ENCODE measurements around the gene ARHGEF26. TPM values are rescaled to one million over a fixed set of nuclear protein-coding genes. Genes with fewer than 3 reads are reported as not detected.
A peak's percentile ranks its signal among the peaks of the same experiment; 100 is the strongest.

The ARHGEF26 gene
- polyA plus RNA-seq, 4 donors, result 6.5 to 13.6 (median 9.0) TPM

DNA sequence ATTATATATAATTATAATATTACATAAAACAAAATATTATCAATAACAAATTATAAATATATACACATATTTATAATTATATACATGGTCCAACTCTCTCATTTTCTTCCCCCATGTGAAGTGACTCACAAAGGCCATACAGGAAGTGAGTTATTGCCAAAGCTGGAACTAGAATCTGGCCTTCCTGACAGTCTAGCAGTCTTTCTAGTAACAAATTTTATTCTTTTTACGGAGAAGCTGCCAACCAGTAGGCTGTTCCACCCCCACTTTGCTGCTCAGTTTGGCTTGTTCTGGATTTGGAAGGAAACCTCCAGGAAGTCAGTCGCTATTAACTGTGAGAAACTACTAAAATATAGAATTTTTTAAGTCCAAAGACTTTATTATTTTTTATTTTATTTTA, 123.5 kb downstream of the ARHGEF26 start:
- no peak for DNase-seq
- Histone ChIP-seq H3K27ac (ENCODE audit: low read depth in 1 of 3, low read length in 2 of 3) (no peak overlapping the region), H3K36me3 (ENCODE audit: control insufficient read depth in 3 of 3, insufficient read depth in 2 of 3, low read depth in 1 of 3, low read length in 3 of 3) (peaks cover 0 to 3% (median 0%) of the 10 kb centered on the region in 3 donors), H3K27me3 (ENCODE audit: control insufficient read depth in 3 of 3, insufficient read depth in 3 of 3, low read length in 3 of 3) (no peaks in the 10 kb centered on the region), H3K4me3 (ENCODE audit: low read depth in 1 of 3, low read length in 3 of 3) (no peak overlapping the region), H3K4me1 (ENCODE audit: control insufficient read depth in 3 of 3, insufficient read depth in 2 of 3, low read depth in 1 of 3, low read length in 2 of 3) (peaks cover 0 to 2% (median 0%) of the 10 kb centered on the region in 3 donors), H3K9me3 (ENCODE audit: control insufficient read depth in 2 of 2, insufficient read depth in 1 of 2, low read depth in 1 of 2, low read length in 1 of 2) (no peaks in the 10 kb centered on the region)
- no peak for FAIRE-seq
- WGBS, 3 donors, result 73 to 96% (median 92%) methylated on average over 2 of the region's 2 CpGs

DNA sequence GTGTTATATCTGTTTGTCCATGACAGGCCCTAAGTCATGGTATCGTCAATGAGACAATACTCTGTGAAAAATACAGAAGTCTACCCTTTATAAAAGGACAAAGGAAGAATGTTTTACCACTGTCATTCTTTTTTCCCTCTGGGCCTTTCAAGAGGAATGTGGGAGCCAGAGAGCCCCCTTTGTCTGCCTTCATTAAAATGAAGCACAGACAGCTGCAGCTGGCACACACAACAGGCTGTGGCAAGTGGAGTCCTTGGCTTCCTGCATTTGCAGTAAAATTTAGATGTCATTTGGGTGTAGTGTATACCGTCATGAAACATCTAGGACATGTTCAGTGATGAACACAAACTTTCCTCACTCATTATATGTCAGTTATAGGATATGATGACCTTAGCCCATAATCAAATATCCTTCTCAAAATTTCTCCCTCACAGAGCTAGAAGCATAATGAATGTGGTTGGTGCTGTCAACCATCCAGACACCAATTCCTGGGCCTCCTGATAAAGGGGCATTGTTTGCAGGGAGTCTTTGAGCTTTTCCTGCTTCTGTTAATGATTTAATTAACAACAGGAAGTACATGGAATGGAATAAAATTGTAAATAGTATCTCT, 126.7 kb downstream of the ARHGEF26 start:
- H3K4me1 ChIP-seq (ENCODE audit: control insufficient read depth in 3 of 3, insufficient read depth in 2 of 3, low read depth in 1 of 3, low read length in 2 of 3), result peaks cover 0 to 4% (median 4%) of the 10 kb centered on the region in 3 donors
- DNase-seq (peak; percentile 8), FAIRE-seq (no peak)
- H3K4me3 ChIP-seq (ENCODE audit: low read depth in 1 of 3, low read length in 3 of 3), result no peak overlapping the region
- H3K36me3 ChIP-seq (ENCODE audit: control insufficient read depth in 3 of 3, insufficient read depth in 2 of 3, low read depth in 1 of 3, low read length in 3 of 3), result no peaks in the 10 kb centered on the region
- WGBS, 3 donors, result 63 to 90% (median 83%) methylated on average over 2 of the region's 2 CpGs
- H3K27me3 ChIP-seq (ENCODE audit: control insufficient read depth in 3 of 3, insufficient read depth in 3 of 3, low read length in 3 of 3), result no peaks in the 10 kb centered on the region
- H3K9me3 ChIP-seq (ENCODE audit: control insufficient read depth in 2 of 2, insufficient read depth in 1 of 2, low read depth in 1 of 2, low read length in 1 of 2), result no peaks in the 10 kb centered on the region
- H3K27ac ChIP-seq (ENCODE audit: low read depth in 1 of 3, low read length in 2 of 3), result no peak overlapping the region

DNA sequence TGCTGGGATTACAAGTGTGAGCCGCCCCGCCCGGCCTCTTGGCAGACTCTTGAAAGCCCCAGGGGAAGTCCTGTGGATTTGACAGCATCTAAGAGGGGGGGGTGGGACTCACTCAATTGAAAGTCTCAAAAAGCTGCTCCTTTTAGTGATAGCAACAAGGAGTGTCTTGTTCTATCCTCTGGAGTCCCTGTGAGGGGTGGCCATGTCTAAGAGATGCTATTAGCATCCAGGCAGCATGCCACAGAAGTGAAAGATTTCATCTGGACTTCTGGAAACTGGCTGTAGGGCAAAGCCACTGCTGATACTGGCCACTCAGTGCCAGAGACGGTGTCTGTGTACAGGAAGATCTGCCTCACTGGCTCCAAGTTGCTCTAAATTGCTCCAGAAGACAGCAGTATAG, 129.1 kb downstream of the ARHGEF26 start:
- 94 to 98% (median 95%) methylated on average over 4 of the region's 4 CpGs for WGBS, 3 donors

GRCh38 chr3:154251610-154252009, 130.4 kb downstream of the ARHGEF26 start:
- no peak overlapping the region for H3K4me3 ChIP-seq (ENCODE audit: low read depth in 1 of 3, low read length in 3 of 3)
- WGBS, 3 donors, result 28 to 64% (median 49%) methylated on average over 3 of the region's 3 CpGs
- FAIRE-seq, result no peak
- H3K36me3 ChIP-seq (ENCODE audit: control insufficient read depth in 3 of 3, insufficient read depth in 2 of 3, low read depth in 1 of 3, low read length in 3 of 3), result peaks cover 4 to 7% (median 5%) of the 10 kb centered on the region in 3 donors
- no peaks in the 10 kb centered on the region for H3K27me3 ChIP-seq (ENCODE audit: control insufficient read depth in 3 of 3, insufficient read depth in 3 of 3, low read length in 3 of 3)
- no peaks in the 10 kb centered on the region for H3K9me3 ChIP-seq (ENCODE audit: control insufficient read depth in 2 of 2, insufficient read depth in 1 of 2, low read depth in 1 of 2, low read length in 1 of 2)
- H3K27ac ChIP-seq (ENCODE audit: low read depth in 1 of 3, low read length in 2 of 3), result no peak overlapping the region
- H3K4me1 ChIP-seq (ENCODE audit: control insufficient read depth in 3 of 3, insufficient read depth in 2 of 3, low read depth in 1 of 3, low read length in 2 of 3), result peaks cover 0 to 5% (median 4%) of the 10 kb centered on the region in 3 donors
- peak; percentile 41 to 53 for DNase-seq

More for the DNA sequence above, 129.1 kb downstream of the ARHGEF26 start:
- Histone ChIP-seq H3K9me3 (ENCODE audit: control insufficient read depth in 2 of 2, insufficient read depth in 1 of 2, low read depth in 1 of 2, low read length in 1 of 2) (no peaks in the 10 kb centered on the region), H3K36me3 (ENCODE audit: control insufficient read depth in 3 of 3, insufficient read depth in 2 of 3, low read depth in 1 of 3, low read length in 3 of 3) (peaks cover 4 to 5% (median 4%) of the 10 kb centered on the region in 3 donors), H3K27ac (ENCODE audit: low read depth in 1 of 3, low read length in 2 of 3) (no peak overlapping the region), H3K4me1 (ENCODE audit: control insufficient read depth in 3 of 3, insufficient read depth in 2 of 3, low read depth in 1 of 3, low read length in 2 of 3) (peaks cover 0 to 5% (median 4%) of the 10 kb centered on the region in 3 donors), H3K27me3 (ENCODE audit: control insufficient read depth in 3 of 3, insufficient read depth in 3 of 3, low read length in 3 of 3) (no peaks in the 10 kb centered on the region), H3K4me3 (ENCODE audit: low read depth in 1 of 3, low read length in 3 of 3) (no peak overlapping the region)
- FAIRE-seq (no peak), DNase-seq (no peak)

GRCh38 chr3:154252759-154253638, 131.8 kb downstream of the ARHGEF26 start:
- H3K36me3 ChIP-seq (ENCODE audit: control insufficient read depth in 3 of 3, insufficient read depth in 2 of 3, low read depth in 1 of 3, low read length in 3 of 3), result peaks cover 5 to 12% (median 7%) of the 10 kb centered on the region in 3 donors
- H3K4me3 ChIP-seq (ENCODE audit: low read depth in 1 of 3, low read length in 3 of 3), result no peak overlapping the region
- FAIRE-seq, result no peak
- no peak overlapping the region for H3K27ac ChIP-seq (ENCODE audit: low read depth in 1 of 3, low read length in 2 of 3)
- H3K27me3 ChIP-seq (ENCODE audit: control insufficient read depth in 3 of 3, insufficient read depth in 3 of 3, low read length in 3 of 3), result no peaks in the 10 kb centered on the region
- 10 to 18% (median 10%) methylated on average over 11 of the region's 11 CpGs for WGBS, 3 donors
- DNase-seq, result peak; percentile 86 to 91
- peaks cover 0 to 5% (median 3%) of the 10 kb centered on the region in 3 donors for H3K4me1 ChIP-seq (ENCODE audit: control insufficient read depth in 3 of 3, insufficient read depth in 2 of 3, low read depth in 1 of 3, low read length in 2 of 3)
- no peaks in the 10 kb centered on the region for H3K9me3 ChIP-seq (ENCODE audit: control insufficient read depth in 2 of 2, insufficient read depth in 1 of 2, low read depth in 1 of 2, low read length in 1 of 2)

DNA sequence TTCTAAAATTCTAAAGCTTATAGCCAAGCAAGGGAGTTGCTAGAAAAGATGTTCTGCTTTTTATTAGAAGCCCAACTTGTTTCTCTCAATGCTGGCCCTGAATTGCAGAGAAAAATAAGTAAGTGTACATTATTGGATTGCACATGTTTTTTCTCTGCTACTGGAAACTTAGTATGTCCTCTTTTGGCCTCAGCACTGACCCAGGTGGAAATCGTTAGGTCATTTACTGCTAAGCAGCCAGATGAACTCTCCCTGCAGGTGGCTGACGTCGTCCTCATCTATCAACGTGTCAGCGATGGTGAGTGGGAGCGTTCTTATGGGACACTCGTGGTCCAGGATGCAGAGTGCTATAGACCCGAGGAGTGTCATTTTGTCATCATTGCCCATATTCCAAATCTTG, 133.3 kb downstream of the ARHGEF26 start:
- H3K4me3 ChIP-seq (ENCODE audit: low read depth in 1 of 3, low read length in 3 of 3), result no peak overlapping the region
- no peaks in the 10 kb centered on the region for H3K9me3 ChIP-seq (ENCODE audit: control insufficient read depth in 2 of 2, insufficient read depth in 1 of 2, low read depth in 1 of 2, low read length in 1 of 2)

GRCh38 chr3:154273381-154273780, 152.2 kb downstream of the ARHGEF26 start:
- peaks cover 2 to 19% (median 16%) of the 10 kb centered on the region in 3 donors for H3K36me3 ChIP-seq (ENCODE audit: control insufficient read depth in 3 of 3, insufficient read depth in 2 of 3, low read depth in 1 of 3, low read length in 3 of 3)

More for the DNA sequence above, 133.3 kb downstream of the ARHGEF26 start:
- DNase-seq (no peak), FAIRE-seq (no peak)
- Histone ChIP-seq H3K27me3 (ENCODE audit: control insufficient read depth in 3 of 3, insufficient read depth in 3 of 3, low read length in 3 of 3) (no peaks in the 10 kb centered on the region), H3K36me3 (ENCODE audit: control insufficient read depth in 3 of 3, insufficient read depth in 2 of 3, low read depth in 1 of 3, low read length in 3 of 3) (peaks cover 9 to 18% (median 9%) of the 10 kb centered on the region in 3 donors), H3K27ac (ENCODE audit: low read depth in 1 of 3, low read length in 2 of 3) (no peak overlapping the region), H3K4me1 (ENCODE audit: control insufficient read depth in 3 of 3, insufficient read depth in 2 of 3, low read depth in 1 of 3, low read length in 2 of 3) (peaks cover 0 to 5% (median 2%) of the 10 kb centered on the region in 3 donors)
- 83 to 85% (median 85%) methylated on average over 8 of the region's 8 CpGs for WGBS, 3 donors

GRCh38 chr3:154274348-154274747, 153.2 kb downstream of the ARHGEF26 start:
- peaks cover 4 to 21% (median 20%) of the 10 kb centered on the region in 3 donors for H3K36me3 ChIP-seq (ENCODE audit: control insufficient read depth in 3 of 3, insufficient read depth in 2 of 3, low read depth in 1 of 3, low read length in 3 of 3)
- H3K4me3 ChIP-seq (ENCODE audit: low read depth in 1 of 3, low read length in 3 of 3), result no peak overlapping the region
- FAIRE-seq (no peak), DNase-seq (no peak)
- H3K9me3 ChIP-seq (ENCODE audit: control insufficient read depth in 2 of 2, insufficient read depth in 1 of 2, low read depth in 1 of 2, low read length in 1 of 2), result no peaks in the 10 kb centered on the region
- H3K27me3 ChIP-seq (ENCODE audit: control insufficient read depth in 3 of 3, insufficient read depth in 3 of 3, low read length in 3 of 3), result no peaks in the 10 kb centered on the region
- no peaks in the 10 kb centered on the region for H3K4me1 ChIP-seq (ENCODE audit: control insufficient read depth in 3 of 3, insufficient read depth in 2 of 3, low read depth in 1 of 3, low read length in 2 of 3)
- 63 to 67% (median 63%) methylated on average over 2 of the region's 2 CpGs for WGBS, 3 donors
- H3K27ac ChIP-seq (ENCODE audit: low read depth in 1 of 3, low read length in 2 of 3), result no peak overlapping the region

More at GRCh38 chr3:154273381-154273780, 152.2 kb downstream of the ARHGEF26 start:
- Histone ChIP-seq H3K27ac (ENCODE audit: low read depth in 1 of 3, low read length in 2 of 3) (no peak overlapping the region), H3K9me3 (ENCODE audit: control insufficient read depth in 2 of 2, insufficient read depth in 1 of 2, low read depth in 1 of 2, low read length in 1 of 2) (no peaks in the 10 kb centered on the region), H3K4me1 (ENCODE audit: control insufficient read depth in 3 of 3, insufficient read depth in 2 of 3, low read depth in 1 of 3, low read length in 2 of 3) (no peaks in the 10 kb centered on the region), H3K27me3 (ENCODE audit: control insufficient read depth in 3 of 3, insufficient read depth in 3 of 3, low read length in 3 of 3) (no peaks in the 10 kb centered on the region), H3K4me3 (ENCODE audit: low read depth in 1 of 3, low read length in 3 of 3) (no peak overlapping the region)
- FAIRE-seq, result no peak
- WGBS, 3 donors, result 76 to 83% (median 82%) methylated on average over 2 of the region's 2 CpGs
- no peak for DNase-seq
